ENCODE measurements around the gene RBM45.

Gene RBM45

GRCh38 chr2:178159966-178160365, 47.7 kb downstream of the RBM45 start:
- no peak for DNase-seq (ENCODE audit: low read depth)

DNA sequence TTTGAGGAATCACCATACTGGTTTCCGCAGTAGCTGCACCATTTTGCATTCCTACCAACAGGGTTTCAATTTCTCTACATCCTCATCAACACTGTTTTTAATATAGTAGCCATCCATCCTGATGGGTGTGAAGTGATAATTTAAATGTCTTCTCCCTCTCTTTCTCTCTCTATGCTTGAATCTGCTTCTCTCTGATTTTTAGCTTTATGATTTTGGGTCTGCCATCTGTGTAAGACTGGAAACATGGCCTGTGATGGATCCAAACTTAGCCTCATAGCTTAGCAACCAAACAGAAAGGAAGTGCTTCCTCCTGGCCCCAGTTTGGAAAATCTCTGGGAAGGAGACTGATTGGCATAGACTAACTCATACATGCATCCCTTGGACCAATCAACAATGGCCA, 48.4 kb downstream of the RBM45 start:
- no peak for DNase-seq (ENCODE audit: low read depth)

DNA sequence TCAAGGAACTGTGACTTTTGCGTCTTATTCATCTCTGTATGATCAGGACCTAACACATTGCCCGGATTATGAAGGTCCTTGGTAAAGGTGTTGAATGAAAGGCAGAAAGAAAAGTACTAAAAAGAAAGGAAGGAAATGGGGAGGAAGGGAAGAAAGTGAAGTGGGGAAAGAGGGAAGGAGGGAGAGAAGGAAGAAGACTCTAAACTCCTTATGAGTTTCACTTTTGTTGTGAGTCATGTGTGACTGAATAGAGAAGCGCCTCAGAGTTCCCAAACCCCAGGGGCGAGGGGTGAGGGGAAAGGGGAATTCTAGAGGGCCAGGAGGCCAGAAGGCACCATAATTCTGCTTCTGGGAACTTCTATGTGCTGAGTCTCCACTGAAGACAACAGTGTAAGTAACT, 51.2 kb downstream of the RBM45 start:
- no peak for DNase-seq (ENCODE audit: low read depth)

- DNase-seq (ENCODE audit: low read depth) = no peak
These were observed 51.7 kb downstream of the RBM45 start for GRCh38 chr2:178163911-178164310.

DNA sequence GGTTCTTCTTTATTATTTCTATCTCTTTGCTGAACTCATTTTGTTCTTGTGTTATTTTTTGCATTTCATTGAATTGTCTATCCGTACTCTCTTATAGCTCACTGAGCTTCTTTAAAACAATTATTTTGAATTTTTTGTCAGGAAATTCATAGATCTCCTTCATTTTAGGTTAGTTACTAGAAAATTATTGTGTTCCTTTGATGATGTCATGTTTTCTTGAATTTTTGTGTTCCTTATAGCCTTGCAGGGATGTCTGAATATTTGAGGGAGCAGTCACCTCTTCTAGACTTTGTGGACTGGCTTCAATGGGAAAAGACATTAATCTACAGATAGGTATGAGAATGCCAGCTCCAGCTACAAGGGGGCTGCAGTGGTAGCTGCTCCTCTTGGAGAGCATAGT, 61.4 kb downstream of the RBM45 start:
- DNase-seq (ENCODE audit: low read depth) = no peak

DNA sequence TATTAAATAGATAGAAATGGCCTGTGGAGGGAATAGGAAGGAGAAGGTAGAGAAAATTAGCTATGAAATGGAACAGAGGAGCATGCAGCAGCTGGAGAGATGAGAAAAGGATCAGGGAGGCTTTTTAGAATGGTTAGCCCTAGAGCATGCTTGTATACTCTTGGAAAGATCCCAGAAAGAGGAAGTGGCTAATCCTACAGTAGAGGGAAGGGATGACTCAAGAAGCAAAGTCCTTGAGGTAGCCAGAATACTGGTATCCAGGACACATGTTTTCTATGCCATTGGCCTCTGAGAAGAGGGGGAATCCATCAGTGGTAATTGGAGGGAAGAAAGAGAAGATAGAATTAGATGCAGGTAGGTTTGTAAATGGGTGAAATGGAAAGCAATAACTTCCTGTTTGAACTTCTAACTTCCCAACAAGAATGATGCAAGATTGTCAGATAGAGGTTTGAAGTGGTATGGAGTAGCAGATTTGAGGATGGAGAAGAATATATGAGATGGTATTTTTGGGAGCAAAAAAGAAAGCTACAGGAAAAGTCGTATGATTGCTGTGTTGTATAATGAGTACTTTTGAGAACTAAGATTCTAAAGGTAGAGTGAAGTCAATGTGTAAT, 64.9 kb downstream of the RBM45 start:
- DNase-seq (ENCODE audit: low read depth) = no peak
